Upper lobe of left lung (tissue), 4 donors: ENCODE data around the gene LRRFIP1.

Experiments used
- CTCF ChIP-seq, 6 experiments: fragments of 450-650 bp in 4 of 6; fragments of 200-600 bp in 2 of 6; sonication (generic) in 2 of 6; IDR thresholded peaks; one replicate each; pipeline ENCODE4 v1.5.1; 2016 to 2019; ENCODE audit warnings: antibody characterized with exemption in 6 of 6
- EP300 ChIP-seq, 4 donors: sonication (generic); formaldehyde crosslinking; IDR thresholded peaks; one replicate each; pipeline ENCODE4 v1.5.1; 2017; ENCODE audit warnings: antibody characterized with exemption in 4 of 4, control low read depth in 2 of 4
- POLR2A ChIP-seq, 4 donors: fragments of 450-650 bp; IDR thresholded peaks; one replicate each; pipeline ENCODE4 v1.5.1; 2016 to 2017; ENCODE audit warnings: antibody characterized with exemption in 4 of 4, mild to moderate bottlenecking in 2 of 4
- POLR2AphosphoS5 ChIP-seq, 2 donors: sonication (generic); formaldehyde crosslinking; IDR thresholded peaks; one replicate each; pipeline ENCODE4 v1.5.1; 2017; ENCODE audit warnings: antibody characterized with exemption in 2 of 2

GRCh38 chr2:237718277-237718634, 90.9 kb downstream of the LRRFIP1 start:
- TF ChIP-seq EP300 (IDR thresholded peaks at IDR 0.05) (no peak), POLR2A (IDR thresholded peaks at IDR 0.05) (no peak), CTCF (IDR thresholded peaks at IDR 0.05) (no peak), POLR2AphosphoS5 (IDR thresholded peaks at IDR 0.05) (no peak)
